HG02763 (cell line): ENCODE results near the gene CAPN15.
"Not testable (repeated sequence)": the region's sequence is repeated elsewhere in the genome, so short reads cannot be mapped to it uniquely, and the experiment has no call there.

Source experiments
- ATAC-seq: cut with Tn5 transposase; IDR thresholded peaks from one replicate; pipeline ENCODE4 v1.9.1; 2021; ENCODE audit warnings: mild to moderate bottlenecking, moderate library complexity; ENCODE audit not compliant: unreplicated experiment

CAPN15 gene

DNA sequence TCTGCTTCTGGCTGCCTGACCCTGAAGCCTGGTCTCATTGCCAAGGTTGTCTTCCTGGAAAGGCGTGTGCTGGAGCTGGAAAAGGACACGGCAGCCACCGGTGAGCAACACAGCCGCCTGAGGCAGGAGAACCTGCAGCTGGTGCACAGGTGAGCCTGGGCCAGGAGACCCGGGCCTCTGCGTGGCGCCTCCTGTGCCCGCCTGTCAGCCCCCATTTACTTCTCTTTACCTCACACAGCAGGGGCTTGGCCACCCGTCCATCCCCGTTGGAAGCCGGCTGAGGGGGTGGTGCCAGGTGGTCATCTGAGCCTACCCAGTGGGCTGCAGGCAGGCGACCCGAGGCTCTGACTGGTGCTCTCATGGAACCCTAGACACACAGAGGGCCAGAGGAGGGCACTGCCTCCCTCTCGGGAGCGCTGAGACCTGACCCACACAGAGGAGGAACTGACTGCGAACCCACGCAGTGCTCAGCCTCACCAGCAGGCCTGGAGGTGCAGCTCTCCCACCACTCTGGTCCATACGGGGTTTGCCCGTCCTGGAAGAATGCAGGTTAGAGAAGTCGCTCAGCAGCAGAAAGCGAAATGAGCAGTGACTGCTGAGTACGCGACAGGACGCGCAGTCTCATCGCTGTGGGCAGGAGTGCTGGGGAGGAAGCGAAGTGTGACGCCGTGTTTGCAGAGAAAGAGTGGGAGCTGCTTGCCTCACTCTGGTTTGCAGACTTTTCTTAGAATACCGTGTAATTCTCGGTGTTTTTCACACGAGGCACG is 21.9 kb upstream of the CAPN15 start:
- ATAC-seq: no peak

GRCh38 chr16:506246-506546 is 21.3 kb upstream of the CAPN15 start:
- ATAC-seq: no peak

- not testable (repeated sequence) for ATAC-seq
Measured at GRCh38 chr16:507527-507926, 20.0 kb upstream of the CAPN15 start.

- no peak for ATAC-seq
Measured at GRCh38 chr16:507996-508395, 19.5 kb upstream of the CAPN15 start.

DNA sequence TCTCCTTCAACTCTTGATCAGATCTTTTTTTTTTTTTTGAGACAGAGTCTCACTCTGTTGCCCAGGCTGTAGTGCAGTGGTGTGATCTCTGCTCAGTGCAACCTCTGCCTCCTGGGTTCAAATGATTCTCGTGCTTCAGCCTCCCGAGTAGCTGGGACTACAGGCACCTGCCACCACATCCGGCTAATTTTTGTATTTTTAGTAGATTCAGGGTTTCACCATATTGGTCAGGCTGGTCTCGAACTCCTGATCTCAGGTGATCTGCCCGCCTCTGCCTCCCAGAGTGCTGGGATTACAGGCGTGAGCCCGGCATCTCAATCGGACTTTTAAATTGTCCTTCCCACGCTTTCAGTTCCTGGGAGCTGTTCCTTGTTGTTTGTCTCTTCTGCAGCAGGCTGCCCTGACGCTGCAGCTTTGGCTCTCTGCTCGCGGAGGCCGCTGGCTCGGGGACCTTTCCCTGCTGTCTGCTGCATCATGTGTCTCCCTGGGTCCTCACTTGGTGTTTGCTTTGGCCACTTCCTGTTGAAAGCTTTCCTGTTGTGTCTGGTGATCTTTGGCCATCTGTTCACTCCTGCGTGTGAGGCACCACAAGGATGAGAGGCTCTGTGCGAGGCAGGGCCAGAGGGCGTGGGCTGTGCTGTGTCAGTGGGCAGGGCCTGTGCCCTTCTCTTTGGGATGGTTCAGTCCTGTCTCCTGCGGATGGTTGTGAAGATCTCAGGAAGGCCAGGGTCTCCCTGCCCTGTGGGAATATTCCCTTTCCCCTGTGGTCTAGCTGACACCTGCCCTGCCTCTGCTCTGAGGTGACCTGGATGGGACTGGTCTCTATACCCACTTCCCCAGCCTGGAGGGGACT is 18.4 kb upstream of the CAPN15 start:
- no peak for ATAC-seq

DNA sequence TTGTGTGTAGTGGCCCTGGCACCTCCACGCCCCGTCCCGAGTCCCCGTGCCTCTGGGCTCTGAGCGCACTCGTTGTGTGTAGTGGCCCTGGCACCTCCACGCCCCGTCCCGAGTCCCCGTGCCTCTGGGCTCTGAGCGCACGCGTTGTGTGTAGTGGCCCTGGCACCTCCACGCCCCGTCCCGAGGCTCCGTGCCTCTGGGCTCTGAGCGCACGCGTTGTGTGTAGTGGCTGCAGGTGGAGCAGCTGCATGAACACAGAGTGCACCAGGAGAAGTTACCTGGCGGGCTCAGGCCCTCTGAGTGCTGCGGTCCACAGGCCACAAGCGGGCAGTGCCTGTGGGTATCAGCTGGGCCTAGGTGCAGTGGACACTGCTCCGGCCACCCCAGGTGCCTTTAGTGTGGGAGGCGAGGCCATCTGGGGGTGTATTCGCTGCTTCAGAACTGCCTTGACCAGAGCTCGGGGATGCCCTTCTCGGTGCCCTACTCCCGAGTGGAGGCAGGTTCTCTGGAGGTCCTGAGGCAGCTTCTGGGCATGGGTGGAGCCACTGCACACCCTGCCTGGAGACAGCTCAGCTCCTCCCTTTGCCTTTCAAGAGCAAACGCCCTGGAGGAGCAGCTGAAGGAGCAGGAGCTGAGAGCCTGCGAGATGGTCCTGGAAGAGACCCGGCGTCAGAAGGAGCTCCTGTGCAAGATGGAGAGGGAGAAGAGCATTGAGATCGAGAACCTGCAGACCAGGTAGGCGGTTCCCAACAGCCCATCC is 17.3 kb upstream of the CAPN15 start:
- ATAC-seq: no peak

GRCh38 chr16:512802-513201 is 14.7 kb upstream of the CAPN15 start:
- ATAC-seq: no peak

DNA sequence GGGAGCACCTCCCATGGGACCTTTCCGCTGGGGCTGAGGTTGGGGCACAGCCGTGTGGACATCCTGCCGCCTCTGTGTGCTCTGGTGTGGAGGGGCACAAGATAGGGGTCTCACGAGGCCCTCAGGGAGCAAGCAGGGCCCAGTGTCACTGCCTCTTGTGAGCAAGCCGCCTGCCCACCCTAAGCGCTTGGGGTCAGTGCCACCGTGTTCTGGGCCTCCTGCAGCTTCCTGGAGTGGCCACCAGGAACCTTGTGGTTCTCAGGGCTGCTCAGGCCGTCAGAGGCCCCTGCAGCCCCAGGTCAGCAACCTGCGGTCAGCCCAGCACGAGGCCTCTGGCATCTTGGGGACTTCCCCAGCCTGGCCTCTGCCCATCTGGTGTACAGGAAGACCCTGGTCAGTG is 13.6 kb upstream of the CAPN15 start:
- no peak for ATAC-seq

GRCh38 chr16:515175-515938 is 12.2 kb upstream of the CAPN15 start:
- ATAC-seq: no peak

DNA sequence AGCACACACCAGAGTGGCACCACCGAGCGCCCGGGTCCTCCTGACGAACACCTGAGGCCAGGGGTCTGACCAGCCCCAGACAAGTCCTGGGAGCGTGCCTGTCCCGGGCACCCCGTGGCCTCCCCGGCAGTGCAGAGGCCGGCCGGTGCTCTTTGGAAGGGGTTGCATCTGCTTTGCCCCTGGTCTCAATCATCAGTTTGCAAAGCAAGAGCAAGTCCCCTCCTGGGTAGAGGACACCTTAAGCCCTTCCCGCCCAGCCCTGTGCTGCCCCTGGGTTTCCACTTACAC is 11.6 kb upstream of the CAPN15 start:
- no peak for ATAC-seq

GRCh38 chr16:516301-516700 is 11.2 kb upstream of the CAPN15 start:
- no peak for ATAC-seq

DNA sequence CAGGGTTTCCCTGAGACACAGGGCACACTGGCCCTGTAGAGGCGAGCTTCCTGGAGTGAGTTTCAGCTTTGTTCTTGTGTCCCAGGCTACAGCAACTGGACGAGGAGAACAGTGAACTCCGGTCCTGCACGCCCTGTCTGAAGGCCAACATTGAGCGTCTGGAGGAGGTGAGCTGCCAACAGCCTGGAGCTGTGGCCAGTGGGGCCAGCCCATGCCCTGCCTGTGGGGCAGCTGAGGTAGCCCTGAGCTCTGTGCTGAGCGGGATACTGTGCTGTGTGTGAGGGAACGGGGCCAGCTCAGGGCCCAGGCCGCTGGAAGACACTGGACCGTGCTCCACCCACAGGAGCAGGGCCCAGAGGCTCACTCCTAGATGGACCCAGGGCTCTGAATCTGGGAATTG is 8.7 kb upstream of the CAPN15 start:
- ATAC-seq: no peak

DNA sequence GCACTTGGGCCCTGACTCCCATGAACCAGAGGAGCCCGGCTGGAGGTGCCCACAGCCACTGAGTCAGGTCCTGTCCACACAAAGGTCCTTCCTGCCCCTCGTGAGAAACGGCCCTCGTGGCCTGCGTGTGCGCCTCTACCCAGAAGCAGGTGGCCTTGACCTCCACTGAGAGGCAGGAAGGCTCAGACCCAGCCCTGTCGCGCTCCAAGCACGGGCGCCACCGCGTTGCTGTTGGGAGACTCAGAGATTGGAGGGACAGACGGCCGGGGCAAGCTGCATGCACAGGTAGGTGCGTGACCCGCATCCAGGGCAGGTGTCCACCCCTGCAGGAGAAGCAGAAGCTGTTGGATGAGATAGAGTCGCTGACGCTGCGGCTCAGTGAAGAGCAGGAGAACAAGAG is 8.1 kb upstream of the CAPN15 start:
- ATAC-seq: no peak

- no peak for ATAC-seq
Measured at GRCh38 chr16:519841-520687, 7.4 kb upstream of the CAPN15 start.

GRCh38 chr16:520847-521246 is 6.7 kb upstream of the CAPN15 start:
- no peak for ATAC-seq

GRCh38 chr16:521381-522210 is 5.9 kb upstream of the CAPN15 start:
- ATAC-seq: no peak

DNA sequence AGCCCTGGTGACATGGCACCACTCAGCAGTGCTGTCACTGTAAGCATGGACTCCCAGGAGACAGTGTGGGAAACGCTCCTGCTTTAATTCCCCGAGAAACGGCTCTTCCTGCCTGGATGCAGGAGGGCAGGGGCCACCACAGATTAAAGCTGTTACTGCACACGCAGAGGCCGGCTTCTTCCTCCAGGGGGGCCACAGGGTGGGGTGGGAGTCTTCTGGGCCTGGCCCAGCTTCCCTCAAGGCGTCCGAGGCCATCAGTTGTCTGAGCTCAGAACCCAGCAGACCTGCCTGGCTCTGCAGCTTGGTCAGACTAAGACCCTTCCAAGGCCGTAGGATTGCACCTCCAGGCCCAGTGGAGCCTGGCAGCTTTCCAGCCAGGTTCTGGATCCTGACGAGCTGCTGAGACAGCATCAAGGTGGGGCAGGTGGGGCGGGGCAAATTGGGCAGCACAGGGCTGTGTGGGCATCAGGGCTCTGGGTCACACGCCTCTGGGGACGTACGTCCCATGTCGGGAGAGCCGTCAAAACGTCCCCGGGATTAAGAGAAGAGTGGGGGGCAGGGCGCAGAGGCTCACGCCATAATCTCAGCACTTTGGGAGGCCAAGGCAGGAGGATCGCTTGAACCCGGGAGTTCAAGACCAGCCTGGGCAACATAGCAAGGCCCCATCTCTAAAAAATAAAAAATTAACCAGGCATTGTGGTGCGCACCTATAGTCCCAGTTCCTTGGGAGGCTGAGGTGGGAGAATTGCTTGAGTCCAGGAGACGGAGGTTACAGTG is 5.0 kb upstream of the CAPN15 start:
- ATAC-seq: no peak

GRCh38 chr16:523097-523741 is 4.3 kb upstream of the CAPN15 start:
- no peak for ATAC-seq
